ENCODE measurements around the gene THSD4.

THSD4 gene

DNA sequence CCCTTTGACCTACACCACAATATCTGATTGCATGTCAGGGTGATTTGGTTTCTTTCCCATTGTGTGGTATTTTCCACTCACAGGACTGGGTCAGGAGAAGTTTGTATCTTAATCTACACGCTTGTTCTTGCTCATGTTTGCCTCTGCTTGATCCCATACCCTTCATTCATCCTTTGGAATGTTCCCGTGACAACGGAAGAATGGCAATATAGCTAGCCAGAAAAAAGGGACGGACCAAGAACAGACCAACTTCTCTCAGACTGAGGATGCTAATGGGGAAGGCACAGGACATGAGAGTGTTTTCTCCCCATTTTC lies 7.8 kb upstream of the THSD4 start:
- H3K4me3 ChIP-seq (ENCODE audit: control insufficient read depth in 1 of 7, extremely low read depth in 1 of 7, insufficient read depth in 4 of 7, low read depth in 2 of 7, low read length in 6 of 7), result no peak overlapping the region
- no peaks in the 10 kb centered on the region for H3K9me3 ChIP-seq (ENCODE audit: control extremely low read depth in 1 of 5, control insufficient read depth in 4 of 5, insufficient read depth in 2 of 5, low read depth in 1 of 5, low read length in 4 of 5)
- ChIA-PET POLR2A (no interaction called here), CTCF (interaction anchor here (0.8 kb wide), 1 partner anchor 224 kb away, joined by 3 read pairs; no protein-coding TSS in a partner anchor)
- DNase-seq, result no peak
- H3K4me1 ChIP-seq (ENCODE audit: control extremely low read depth in 1 of 4, control insufficient read depth in 4 of 4, insufficient read depth in 4 of 4, low read length in 3 of 4), result no peaks in the 10 kb centered on the region
- H3K36me3 ChIP-seq (ENCODE audit: control insufficient read depth in 4 of 4, insufficient read depth in 4 of 4, low read length in 3 of 4), result no peaks in the 10 kb centered on the region
- WGBS (ENCODE audit: insufficient coverage), result 94% methylated on average over 3 of the region's 4 CpGs
- H3K27me3 ChIP-seq (replicated peaks in 2 of 5; ENCODE audit: control insufficient read depth in 4 of 5, insufficient read depth in 5 of 5, low read length in 4 of 5), result peaks cover 0 to 7% (median 5%) of the 10 kb centered on the region in 5 experiments
- H3K27ac ChIP-seq (ENCODE audit: insufficient read depth in 1 of 2, low read depth in 1 of 2, low read length in 2 of 2, poor library complexity in 1 of 2, severe bottlenecking in 2 of 2), result no peak overlapping the region

- ChIA-PET CTCF (interaction anchor here (0.8 kb wide), 1 partner anchor 643 kb away, joined by 3 read pairs; no protein-coding TSS in a partner anchor), POLR2A (no interaction called here)
- DNase-seq, result no peak
- 80% methylated on average over 2 of the region's 4 CpGs for WGBS (ENCODE audit: insufficient coverage)
- Histone ChIP-seq H3K9me3 (ENCODE audit: control extremely low read depth in 1 of 5, control insufficient read depth in 4 of 5, insufficient read depth in 2 of 5, low read depth in 1 of 5, low read length in 4 of 5) (no peaks in the 10 kb centered on the region), H3K4me1 (ENCODE audit: control extremely low read depth in 1 of 4, control insufficient read depth in 4 of 4, insufficient read depth in 4 of 4, low read length in 3 of 4) (no peaks in the 10 kb centered on the region), H3K36me3 (ENCODE audit: control insufficient read depth in 4 of 4, insufficient read depth in 4 of 4, low read length in 3 of 4) (no peaks in the 10 kb centered on the region), H3K27ac (ENCODE audit: insufficient read depth in 1 of 2, low read depth in 1 of 2, low read length in 2 of 2, poor library complexity in 1 of 2, severe bottlenecking in 2 of 2) (no peak overlapping the region), H3K4me3 (ENCODE audit: control insufficient read depth in 1 of 7, extremely low read depth in 1 of 7, insufficient read depth in 4 of 7, low read depth in 2 of 7, low read length in 6 of 7) (no peak overlapping the region), H3K27me3 (replicated peaks in 2 of 5; ENCODE audit: control insufficient read depth in 4 of 5, insufficient read depth in 5 of 5, low read length in 4 of 5) (peaks cover 3 to 10% (median 6%) of the 10 kb centered on the region in 5 experiments)
Observed at GRCh38 chr15:71109130-71109529, 6.1 kb upstream of the THSD4 start.

GRCh38 chr15:71109905-71110304 lies 5.4 kb upstream of the THSD4 start:
- WGBS (ENCODE audit: insufficient coverage), result 77% methylated on average over 2 of the region's 3 CpGs
- no peak overlapping the region for H3K27ac ChIP-seq (ENCODE audit: insufficient read depth in 1 of 2, low read depth in 1 of 2, low read length in 2 of 2, poor library complexity in 1 of 2, severe bottlenecking in 2 of 2)

GRCh38 chr15:71110405-71111180 lies 4.7 kb upstream of the THSD4 start:
- no peak overlapping the region for H3K27ac ChIP-seq (ENCODE audit: insufficient read depth in 1 of 2, low read depth in 1 of 2, low read length in 2 of 2, poor library complexity in 1 of 2, severe bottlenecking in 2 of 2)
- ChIA-PET CTCF (no interaction called here), POLR2A (no interaction called here)
- H3K4me3 ChIP-seq (ENCODE audit: control insufficient read depth in 1 of 7, extremely low read depth in 1 of 7, insufficient read depth in 4 of 7, low read depth in 2 of 7, low read length in 6 of 7), result no peak overlapping the region
- WGBS (ENCODE audit: insufficient coverage), result 94% methylated on average over 13 of the region's 13 CpGs
- peaks cover 0 to 7% (median 3%) of the 10 kb centered on the region in 4 experiments for H3K4me1 ChIP-seq (ENCODE audit: control extremely low read depth in 1 of 4, control insufficient read depth in 4 of 4, insufficient read depth in 4 of 4, low read length in 3 of 4)
- H3K27me3 ChIP-seq (replicated peaks in 2 of 5; ENCODE audit: control insufficient read depth in 4 of 5, insufficient read depth in 5 of 5, low read length in 4 of 5), result peaks cover 5 to 20% (median 12%) of the 10 kb centered on the region in 5 experiments
- no peaks in the 10 kb centered on the region for H3K36me3 ChIP-seq (ENCODE audit: control insufficient read depth in 4 of 4, insufficient read depth in 4 of 4, low read length in 3 of 4)
- no peaks in the 10 kb centered on the region for H3K9me3 ChIP-seq (ENCODE audit: control extremely low read depth in 1 of 5, control insufficient read depth in 4 of 5, insufficient read depth in 2 of 5, low read depth in 1 of 5, low read length in 4 of 5)
- no peak for DNase-seq

More at GRCh38 chr15:71109905-71110304, 5.4 kb upstream of the THSD4 start:
- H3K27me3 ChIP-seq (replicated peaks in 2 of 5; ENCODE audit: control insufficient read depth in 4 of 5, insufficient read depth in 5 of 5, low read length in 4 of 5), result peaks cover 5 to 17% (median 12%) of the 10 kb centered on the region in 5 experiments
- ChIA-PET CTCF (no interaction called here), POLR2A (no interaction called here)
- no peaks in the 10 kb centered on the region for H3K36me3 ChIP-seq (ENCODE audit: control insufficient read depth in 4 of 4, insufficient read depth in 4 of 4, low read length in 3 of 4)
- no peak for DNase-seq
- no peak overlapping the region for H3K4me3 ChIP-seq (ENCODE audit: control insufficient read depth in 1 of 7, extremely low read depth in 1 of 7, insufficient read depth in 4 of 7, low read depth in 2 of 7, low read length in 6 of 7)
- H3K9me3 ChIP-seq (ENCODE audit: control extremely low read depth in 1 of 5, control insufficient read depth in 4 of 5, insufficient read depth in 2 of 5, low read depth in 1 of 5, low read length in 4 of 5), result no peaks in the 10 kb centered on the region
- peaks cover 0 to 5% (median 1%) of the 10 kb centered on the region in 4 experiments for H3K4me1 ChIP-seq (ENCODE audit: control extremely low read depth in 1 of 4, control insufficient read depth in 4 of 4, insufficient read depth in 4 of 4, low read length in 3 of 4)

GRCh38 chr15:71111181-71111565 lies 4.1 kb upstream of the THSD4 start:
- H3K4me1 ChIP-seq (ENCODE audit: control extremely low read depth in 1 of 4, control insufficient read depth in 4 of 4, insufficient read depth in 4 of 4, low read length in 3 of 4), result peaks cover 0 to 13% (median 8%) of the 10 kb centered on the region in 4 experiments
- ChIA-PET CTCF (no interaction called here), POLR2A (no interaction called here)
- H3K4me3 ChIP-seq (ENCODE audit: control insufficient read depth in 1 of 7, extremely low read depth in 1 of 7, insufficient read depth in 4 of 7, low read depth in 2 of 7, low read length in 6 of 7), result no peak overlapping the region
- peaks cover 5 to 26% (median 12%) of the 10 kb centered on the region in 5 experiments for H3K27me3 ChIP-seq (replicated peaks in 2 of 5; ENCODE audit: control insufficient read depth in 4 of 5, insufficient read depth in 5 of 5, low read length in 4 of 5)
- no peak overlapping the region for H3K27ac ChIP-seq (ENCODE audit: insufficient read depth in 1 of 2, low read depth in 1 of 2, low read length in 2 of 2, poor library complexity in 1 of 2, severe bottlenecking in 2 of 2)
- H3K36me3 ChIP-seq (ENCODE audit: control insufficient read depth in 4 of 4, insufficient read depth in 4 of 4, low read length in 3 of 4), result no peaks in the 10 kb centered on the region
- DNase-seq, result no peak
- WGBS (ENCODE audit: insufficient coverage), result no CpG with 5 or more reads among the region's 1 CpG
- no peaks in the 10 kb centered on the region for H3K9me3 ChIP-seq (ENCODE audit: control extremely low read depth in 1 of 5, control insufficient read depth in 4 of 5, insufficient read depth in 2 of 5, low read depth in 1 of 5, low read length in 4 of 5)

GRCh38 chr15:71111950-71112349 lies 3.3 kb upstream of the THSD4 start:
- ChIA-PET POLR2A (interaction anchor here (0.5 kb wide), 1 partner anchor 16 kb away, joined by 4 read pairs; no protein-coding TSS in a partner anchor), CTCF (no interaction called here)
- Histone ChIP-seq H3K36me3 (ENCODE audit: control insufficient read depth in 4 of 4, insufficient read depth in 4 of 4, low read length in 3 of 4) (no peaks in the 10 kb centered on the region), H3K27me3 (replicated peaks in 2 of 5; ENCODE audit: control insufficient read depth in 4 of 5, insufficient read depth in 5 of 5, low read length in 4 of 5) (peaks cover 5 to 34% (median 15%) of the 10 kb centered on the region in 5 experiments), H3K4me3 (ENCODE audit: control insufficient read depth in 1 of 7, extremely low read depth in 1 of 7, insufficient read depth in 4 of 7, low read depth in 2 of 7, low read length in 6 of 7) (no peak overlapping the region), H3K4me1 (ENCODE audit: control extremely low read depth in 1 of 4, control insufficient read depth in 4 of 4, insufficient read depth in 4 of 4, low read length in 3 of 4) (peaks cover 0 to 13% (median 10%) of the 10 kb centered on the region in 4 experiments), H3K27ac (ENCODE audit: insufficient read depth in 1 of 2, low read depth in 1 of 2, low read length in 2 of 2, poor library complexity in 1 of 2, severe bottlenecking in 2 of 2) (no peak overlapping the region), H3K9me3 (ENCODE audit: control extremely low read depth in 1 of 5, control insufficient read depth in 4 of 5, insufficient read depth in 2 of 5, low read depth in 1 of 5, low read length in 4 of 5) (no peaks in the 10 kb centered on the region)
- 69% methylated on average over 3 of the region's 4 CpGs for WGBS (ENCODE audit: insufficient coverage)
- DNase-seq, result no peak

- ChIA-PET CTCF (no interaction called here), POLR2A (interaction anchor here (0.5 kb wide), 1 partner anchor 16 kb away, joined by 4 read pairs; no protein-coding TSS in a partner anchor)
- H3K4me3 ChIP-seq (ENCODE audit: control insufficient read depth in 1 of 7, extremely low read depth in 1 of 7, insufficient read depth in 4 of 7, low read depth in 2 of 7, low read length in 6 of 7), result no peak overlapping the region
- no peak overlapping the region for H3K27ac ChIP-seq (ENCODE audit: insufficient read depth in 1 of 2, low read depth in 1 of 2, low read length in 2 of 2, poor library complexity in 1 of 2, severe bottlenecking in 2 of 2)
- H3K36me3 ChIP-seq (ENCODE audit: control insufficient read depth in 4 of 4, insufficient read depth in 4 of 4, low read length in 3 of 4), result no peaks in the 10 kb centered on the region
- DNase-seq, result no peak
- peaks cover 0 to 13% (median 10%) of the 10 kb centered on the region in 4 experiments for H3K4me1 ChIP-seq (ENCODE audit: control extremely low read depth in 1 of 4, control insufficient read depth in 4 of 4, insufficient read depth in 4 of 4, low read length in 3 of 4)
- H3K27me3 ChIP-seq (replicated peaks in 2 of 5; ENCODE audit: control insufficient read depth in 4 of 5, insufficient read depth in 5 of 5, low read length in 4 of 5), result peaks cover 5 to 39% (median 16%) of the 10 kb centered on the region in 5 experiments
- 100% methylated on average over 2 of the region's 2 CpGs for whole genome bisulfite sequencing (ENCODE audit: insufficient coverage)
- H3K9me3 ChIP-seq (ENCODE audit: control extremely low read depth in 1 of 5, control insufficient read depth in 4 of 5, insufficient read depth in 2 of 5, low read depth in 1 of 5, low read length in 4 of 5), result no peaks in the 10 kb centered on the region
Observed at GRCh38 chr15:71112429-71112828, 2.8 kb upstream of the THSD4 start.
